OCI-LY1 (cell line): ENCODE results near the gene LSS.

ENCODE experiments used
- H2AFZ ChIP-seq: fragments of 200-600 bp; sonication (generic), shearing (Covaris generic); 2 replicates; pipeline ENCODE4 v1.6.0; 2014; ENCODE audit warnings: antibody characterized with exemption, mild to moderate bottlenecking, low read length
- H3F3A ChIP-seq: fragments of 200-600 bp; sonication (generic), shearing (Covaris generic); 2 replicates; pipeline ENCODE4 v1.6.0; 2014; ENCODE audit warnings: mild to moderate bottlenecking, antibody characterized with exemption, low read length, moderate library complexity; ENCODE audit not compliant: insufficient read depth
- H3K27ac ChIP-seq: fragments of 200-600 bp; sonication (generic); 2 replicates; pipeline ENCODE4 v1.5.1; 2014; ENCODE audit warnings: low read length, mixed run types, mild to moderate bottlenecking, low read depth; ENCODE audit not compliant: poor library complexity, severe bottlenecking
- H3K27me3 ChIP-seq: fragments of 200-600 bp; sonication (generic); 2 replicates; pipeline ENCODE4 v1.6.0; 2014; ENCODE audit warnings: antibody characterized with exemption, mild to moderate bottlenecking, low read length, moderate library complexity; ENCODE audit not compliant: insufficient read depth
- H3K36me3 ChIP-seq: fragments of 200-600 bp; sonication (generic); 2 replicates; pipeline ENCODE4 v1.6.1; 2014; ENCODE audit warnings: mild to moderate bottlenecking, antibody characterized with exemption, low read length, moderate library complexity, mixed read lengths; ENCODE audit not compliant: insufficient read depth
- H3K4me1 ChIP-seq: fragments of 200-600 bp; sonication (generic); 2 replicates; pipeline ENCODE4 v1.5.1; 2014; ENCODE audit warnings: mild to moderate bottlenecking, low read length, moderate library complexity; ENCODE audit not compliant: insufficient read depth, severe bottlenecking
- H3K4me2 ChIP-seq: fragments of 200-600 bp; sonication (generic), shearing (Covaris generic); 2 replicates; pipeline ENCODE4 v1.6.1; 2014; ENCODE audit warnings: low read length
- H3K4me3 ChIP-seq: fragments of 200-600 bp; sonication (generic); 2 replicates; pipeline ENCODE4 v1.5.1; 2014; ENCODE audit warnings: low read length, low read depth, mild to moderate bottlenecking, mixed read lengths; ENCODE audit not compliant: poor library complexity, severe bottlenecking
- H3K79me2 ChIP-seq: fragments of 200-600 bp; shearing (Covaris generic); 2 replicates; pipeline ENCODE4 v1.6.1; 2016; ENCODE audit warnings: mixed run types, low read length, mixed read lengths; ENCODE audit not compliant: insufficient read depth
- H3K9ac ChIP-seq: fragments of 200-600 bp; sonication (generic), shearing (Covaris generic); 2 replicates; pipeline ENCODE4 v1.6.1; 2014; ENCODE audit warnings: mild to moderate bottlenecking, low read length, mixed read lengths
- H3K9me2 ChIP-seq: fragments of 200-600 bp; sonication (generic), shearing (Covaris generic); 2 replicates; pipeline ENCODE4 v1.6.1; 2014; ENCODE audit warnings: low read depth, mild to moderate bottlenecking, low read length, mixed read lengths
- H3K9me3 ChIP-seq: fragments of 200-600 bp; shearing (Covaris generic); 2 replicates; pipeline ENCODE4 v1.6.1; 2014; ENCODE audit warnings: low read length, mixed read lengths
- H4K20me1 ChIP-seq: fragments of 200-600 bp; sonication (generic), shearing (Covaris generic); 2 replicates; pipeline ENCODE4 v1.6.0; 2016; ENCODE audit warnings: mild to moderate bottlenecking, low read length; ENCODE audit not compliant: insufficient read depth
- CTCF ChIP-seq: fragments of 200-600 bp; sonication (generic), shearing (Covaris generic); IDR thresholded peaks from 2 replicates; pipeline ENCODE4 v1.5.1; 2017; ENCODE audit warnings: mild to moderate bottlenecking, antibody characterized with exemption, low read length, moderate library complexity, mixed read lengths
- EZH2 ChIP-seq: fragments of 200-600 bp; sonication (generic), shearing (Covaris generic); IDR thresholded peaks from 2 replicates; pipeline ENCODE4 v1.8.0; 2017; ENCODE audit warnings: borderline replicate concordance, mixed run types, mild to moderate bottlenecking, antibody characterized with exemption, low read length, moderate library complexity, mixed read lengths

LSS gene

GRCh38 chr21:46173573-46173972, 55.0 kb downstream of the LSS start:
- Histone ChIP-seq H3K9me3 (peaks cover 3% of the 10 kb centered on the region; the same call in 1 of the 2 replicates), H3K9ac (no peak overlapping the region), H4K20me1 (no peaks in the 10 kb centered on the region), H3K9me2 (no peaks in the 10 kb centered on the region), H3K79me2 (no peaks in the 10 kb centered on the region), H3K4me1 (no peaks in the 10 kb centered on the region), H3K4me2 (no peak overlapping the region), H3K27ac (no peak overlapping the region), H3K36me3 (no peaks in the 10 kb centered on the region; the same call in 1 of the 2 replicates), H3F3A (no peaks in the 10 kb centered on the region), H3K4me3 (no peak overlapping the region), H3K27me3 (no peaks in the 10 kb centered on the region; the same call in 1 of the 2 replicates), H2AFZ (no peak overlapping the region)
- TF ChIP-seq CTCF (no peak), EZH2 (no peak)

DNA sequence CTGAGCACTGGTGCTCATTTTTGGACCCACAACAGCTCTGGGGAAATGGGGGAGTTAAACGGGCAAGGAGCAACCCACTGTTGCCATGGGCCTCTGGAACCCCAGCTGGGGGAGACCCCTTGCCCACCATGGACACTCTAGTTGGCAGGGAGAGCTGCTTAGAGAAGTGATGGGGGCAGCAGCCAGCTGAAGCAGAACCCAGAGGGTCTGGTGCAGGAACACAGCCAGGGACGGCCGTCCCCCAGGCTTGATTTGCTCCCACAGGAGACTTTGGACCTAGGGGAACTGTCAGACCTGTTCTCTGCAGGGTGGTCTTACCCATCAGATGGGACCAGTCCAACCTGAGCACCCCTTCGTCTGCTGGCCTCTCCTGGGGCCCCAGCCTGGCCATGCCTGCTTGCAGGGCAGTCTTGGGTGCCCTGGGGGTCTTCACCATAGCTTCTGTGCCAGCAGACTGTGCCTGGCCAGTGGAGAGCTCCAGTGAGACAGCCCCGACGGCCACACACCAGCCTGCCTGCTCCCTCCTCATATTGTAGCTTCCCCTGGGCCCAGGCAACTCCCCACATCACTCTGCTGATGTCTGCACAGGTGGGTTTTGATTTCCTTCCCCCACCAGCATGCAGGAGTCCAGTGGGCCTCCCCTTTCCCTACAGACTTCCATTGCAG, 55.6 kb downstream of the LSS start:
- no peaks in the 10 kb centered on the region for H3K79me2 ChIP-seq
- no peaks in the 10 kb centered on the region; the same call in 1 of the 2 replicates for H3K36me3 ChIP-seq
- TF ChIP-seq CTCF (no peak), EZH2 (no peak)
- no peaks in the 10 kb centered on the region for H4K20me1 ChIP-seq
- H3K4me2 ChIP-seq, result no peak overlapping the region
- no peaks in the 10 kb centered on the region for H3K9me2 ChIP-seq
- H3K4me3 ChIP-seq, result no peak overlapping the region
- H3K9me3 ChIP-seq, result peaks cover 3% of the 10 kb centered on the region; the same call in 1 of the 2 replicates
- no peaks in the 10 kb centered on the region for H3K4me1 ChIP-seq
- H3K27ac ChIP-seq, result no peak overlapping the region
- no peak overlapping the region for H3K9ac ChIP-seq
- H3F3A ChIP-seq, result no peaks in the 10 kb centered on the region
- no peak overlapping the region for H2AFZ ChIP-seq
- no peaks in the 10 kb centered on the region; the same call in 1 of the 2 replicates for H3K27me3 ChIP-seq

GRCh38 chr21:46171996-46172862, 56.3 kb downstream of the LSS start:
- no peak overlapping the region for H3K9ac ChIP-seq
- no peak overlapping the region for H2AFZ ChIP-seq
- H3K4me3 ChIP-seq, result no peak overlapping the region
- H3K9me3 ChIP-seq, result peaks cover 3% of the 10 kb centered on the region; the same call in 1 of the 2 replicates
- H3F3A ChIP-seq, result no peaks in the 10 kb centered on the region
- no peaks in the 10 kb centered on the region; the same call in 1 of the 2 replicates for H3K27me3 ChIP-seq
- TF ChIP-seq CTCF (no peak), EZH2 (no peak)
- H3K4me1 ChIP-seq, result no peaks in the 10 kb centered on the region
- no peaks in the 10 kb centered on the region for H3K9me2 ChIP-seq
- no peaks in the 10 kb centered on the region for H3K79me2 ChIP-seq
- H3K27ac ChIP-seq, result no peak overlapping the region
- H3K36me3 ChIP-seq, result no peaks in the 10 kb centered on the region; the same call in 1 of the 2 replicates
- no peaks in the 10 kb centered on the region for H4K20me1 ChIP-seq
- H3K4me2 ChIP-seq, result no peak overlapping the region
